ENCODE results near the gene INHBE.

DNA sequence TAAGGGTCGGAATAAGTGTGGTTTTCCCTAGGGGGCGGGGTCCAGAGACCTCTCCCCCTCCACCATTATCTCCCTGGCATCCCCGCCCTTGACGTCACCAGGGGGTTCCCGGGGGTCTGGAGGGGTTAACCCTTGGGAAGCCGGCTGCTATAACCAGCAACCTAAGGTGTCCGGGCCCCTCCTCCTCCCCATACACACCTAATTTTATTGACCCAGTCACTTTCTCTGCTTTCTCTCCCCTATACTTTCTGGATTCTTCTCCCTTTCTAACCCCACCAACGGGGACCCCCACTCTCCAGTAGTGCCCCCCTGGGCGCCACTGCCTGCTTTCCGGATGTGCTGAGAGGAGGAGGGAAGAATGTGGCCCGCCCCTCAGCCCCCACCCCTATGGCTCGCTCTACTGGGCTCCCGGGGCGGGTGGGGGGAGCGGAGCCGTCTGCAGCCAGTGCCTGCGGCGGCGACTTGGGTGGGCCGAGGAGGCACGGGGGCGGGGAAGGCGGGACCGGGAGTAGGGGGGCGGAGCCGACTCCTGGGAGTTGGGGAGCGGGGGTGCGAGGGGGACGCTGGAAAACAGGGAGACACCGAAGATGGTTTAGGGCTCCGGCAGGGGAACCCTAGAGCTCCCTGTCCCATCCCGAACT is 6.3 kb downstream of the INHBE start:
- no peak for TF ChIP-seq CTCF (IDR thresholded peaks at IDR 0.05)
- TF ChIP-seq POLR2A (IDR thresholded peaks at IDR 0.05), result peak in 1 of 2 donors; percentile 36
- peak in 1 of 2 donors; percentile 44 for TF ChIP-seq EP300 (IDR thresholded peaks at IDR 0.05)
